ENCODE data around the gene SYT17.

Gene SYT17

DNA sequence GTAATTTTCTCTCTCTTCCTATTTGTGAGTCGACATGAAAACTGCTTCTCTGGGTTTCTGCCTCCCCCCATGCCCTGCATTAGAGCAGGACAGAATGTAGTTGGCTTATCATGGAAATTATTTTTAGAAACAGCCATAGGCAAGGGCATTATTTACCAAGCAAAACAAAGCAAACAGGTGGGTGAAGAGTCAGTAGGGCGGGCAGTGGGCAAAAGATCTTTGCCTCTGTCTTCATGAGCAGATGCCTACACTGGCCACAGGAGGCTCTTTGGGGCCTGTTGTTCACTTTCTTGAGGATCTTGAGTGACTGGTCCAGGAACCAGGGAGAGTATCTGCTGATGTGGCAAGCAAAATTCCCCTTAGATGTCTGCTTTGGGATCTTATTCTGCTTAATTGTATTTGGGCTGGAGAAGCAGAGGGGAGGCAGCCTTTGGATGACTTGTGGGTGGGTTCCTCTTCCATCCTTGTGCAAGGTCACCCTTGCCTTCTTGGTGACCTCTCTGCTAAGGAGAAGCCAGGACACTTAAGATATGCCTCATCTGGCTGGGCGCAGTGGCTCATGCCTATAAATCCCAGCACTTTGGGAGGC lies 75.0 kb downstream of the SYT17 start:
- no peak for FAIRE-seq
- no peak for DNase-seq (ENCODE audit: insufficient read length, low spot score)

DNA sequence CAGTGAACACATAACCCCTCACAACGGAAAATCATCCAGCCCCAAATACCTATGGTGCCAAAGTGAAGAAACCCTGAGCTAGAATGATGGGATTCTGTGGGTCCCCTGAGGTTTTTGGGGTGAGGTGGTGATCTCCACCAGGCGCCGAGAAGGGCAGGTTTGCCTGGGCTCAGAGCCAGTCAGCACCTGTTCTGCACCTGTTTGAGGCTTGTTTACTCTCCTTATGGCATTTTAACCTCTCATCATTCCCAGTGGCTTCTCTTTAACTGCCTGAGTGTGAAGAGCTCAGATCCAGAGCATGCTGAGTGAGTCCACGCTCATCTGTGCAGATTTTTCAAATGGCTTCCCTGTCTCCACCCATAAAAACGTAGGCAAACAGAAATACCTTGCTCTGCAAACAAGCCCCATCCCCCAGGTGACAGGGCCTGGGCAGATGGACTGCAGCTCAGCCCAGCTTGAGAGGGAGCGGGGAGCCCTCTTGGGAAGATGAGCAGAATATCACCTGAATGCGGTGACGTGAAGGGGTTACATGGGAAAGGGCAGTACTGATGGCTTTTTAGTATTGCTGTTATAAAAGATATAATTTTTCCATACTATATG lies 77.4 kb downstream of the SYT17 start:
- DNase-seq (ENCODE audit: insufficient read length, low spot score) (no peak), FAIRE-seq (no peak)

DNA sequence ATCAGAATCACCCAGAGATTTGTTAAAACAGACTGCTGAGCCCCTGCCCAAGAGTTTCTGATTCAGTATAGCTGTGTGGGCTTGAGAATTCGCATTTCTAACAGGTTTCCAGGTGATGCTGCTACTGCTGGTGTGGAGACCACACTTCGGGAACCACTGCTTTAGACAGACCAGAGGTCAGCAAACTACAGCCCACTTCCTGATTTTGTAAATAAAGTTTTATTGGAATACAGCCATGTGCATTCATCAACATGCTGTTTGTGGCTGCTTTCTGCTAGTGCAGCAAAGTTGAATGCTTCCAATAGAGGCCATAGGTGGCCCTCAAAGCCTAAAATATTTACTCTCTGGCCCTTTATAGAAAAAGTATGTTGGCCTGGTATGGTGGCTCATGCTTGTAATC lies 84.9 kb downstream of the SYT17 start:
- FAIRE-seq (no peak), DNase-seq (ENCODE audit: insufficient read length, low spot score) (no peak)

DNA sequence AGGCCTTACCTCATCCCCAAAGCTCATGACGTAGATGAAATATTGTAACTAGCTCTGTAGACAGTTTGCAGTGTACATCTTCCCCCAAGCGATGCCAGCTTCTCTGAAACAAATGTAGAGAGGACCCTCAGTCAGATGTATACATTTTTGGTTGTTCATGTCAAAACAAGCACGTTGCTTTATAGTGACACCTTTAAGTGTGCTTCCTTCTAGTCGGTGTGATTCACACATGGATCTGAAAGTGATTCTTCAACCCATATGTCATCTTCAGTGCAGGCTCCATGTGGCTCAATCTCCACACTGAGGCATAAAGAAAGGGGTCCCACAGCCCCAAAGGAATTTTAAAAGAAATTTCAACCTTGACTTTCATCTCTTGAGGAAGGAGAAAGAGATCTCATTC lies 86.6 kb downstream of the SYT17 start:
- DNase-seq (ENCODE audit: insufficient read length, low spot score) = no peak
- FAIRE-seq = no peak

DNA sequence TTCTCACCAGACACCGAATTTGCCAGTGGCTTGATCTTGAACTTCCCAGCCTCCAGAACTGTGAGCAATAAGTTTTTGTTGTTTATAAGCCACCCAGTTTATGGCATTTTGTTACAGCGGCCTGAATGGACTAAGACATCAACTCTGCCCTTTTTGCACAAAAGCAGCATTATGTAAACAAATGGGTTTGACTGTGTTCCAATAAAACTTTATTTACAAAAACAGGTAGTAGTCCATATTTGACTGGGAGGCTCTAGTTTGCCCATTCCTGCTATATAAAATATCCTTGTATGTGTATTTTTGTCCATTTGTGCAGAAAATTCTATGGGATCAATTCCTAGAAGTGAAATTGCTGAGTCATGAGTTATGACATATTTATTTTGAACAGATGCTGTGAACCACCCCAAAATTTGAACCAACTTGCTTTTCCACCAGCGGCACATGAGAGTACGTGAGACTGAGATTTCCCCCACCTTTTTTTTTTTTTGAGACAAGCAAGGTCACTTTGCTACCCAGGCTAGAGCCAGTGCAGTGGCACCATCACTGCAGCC lies 96.2 kb downstream of the SYT17 start:
- FAIRE-seq (no peak), DNase-seq (ENCODE audit: insufficient read length, low spot score) (no peak)

DNA sequence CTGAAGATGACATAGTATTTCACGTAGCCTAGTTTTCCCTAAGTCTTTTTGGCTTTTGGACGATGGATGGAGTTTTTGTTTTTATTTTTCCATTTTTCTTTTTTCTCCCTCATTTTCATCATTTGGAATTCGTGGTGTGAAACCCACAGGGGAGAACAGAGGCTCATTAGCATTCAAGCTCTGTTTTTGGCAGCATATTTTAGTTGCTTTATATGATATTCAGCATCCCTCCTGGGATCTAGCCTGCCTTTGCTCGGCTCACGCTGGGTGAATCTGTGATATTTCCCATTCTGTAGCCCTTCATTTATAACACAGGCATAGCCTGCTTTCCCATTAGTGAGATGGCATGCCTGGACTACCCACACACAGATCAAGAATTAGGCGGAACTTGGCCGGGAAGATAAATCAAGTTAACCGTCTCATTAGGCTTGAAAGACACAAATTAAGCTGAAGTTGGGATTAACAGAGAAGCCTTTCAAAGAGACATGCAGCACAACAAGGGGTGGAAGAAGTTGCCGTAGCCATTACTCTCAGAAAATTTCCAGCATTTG lies 97.4 kb downstream of the SYT17 start:
- DNase-seq (ENCODE audit: insufficient read length, low spot score) = no peak
- FAIRE-seq = no peak

DNA sequence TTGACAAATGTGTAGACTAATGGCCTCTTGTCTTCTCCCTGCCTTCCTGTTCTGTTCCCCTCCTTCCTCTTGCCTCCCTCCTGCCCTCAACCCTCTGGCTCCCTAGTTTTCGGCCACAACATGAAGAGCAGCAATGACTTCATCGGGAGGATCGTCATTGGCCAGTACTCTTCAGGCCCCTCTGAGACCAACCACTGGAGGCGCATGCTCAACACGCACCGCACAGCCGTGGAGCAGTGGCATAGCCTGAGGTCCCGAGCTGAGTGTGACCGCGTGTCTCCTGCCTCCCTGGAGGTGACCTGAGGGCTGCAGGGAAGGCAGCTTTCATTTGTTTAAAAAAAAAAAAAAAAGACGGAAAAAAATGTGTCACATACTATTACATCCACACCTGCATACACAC lies 98.7 kb downstream of the SYT17 start:
- no peak for FAIRE-seq
- DNase-seq (ENCODE audit: insufficient read length, low spot score) = no peak

DNA sequence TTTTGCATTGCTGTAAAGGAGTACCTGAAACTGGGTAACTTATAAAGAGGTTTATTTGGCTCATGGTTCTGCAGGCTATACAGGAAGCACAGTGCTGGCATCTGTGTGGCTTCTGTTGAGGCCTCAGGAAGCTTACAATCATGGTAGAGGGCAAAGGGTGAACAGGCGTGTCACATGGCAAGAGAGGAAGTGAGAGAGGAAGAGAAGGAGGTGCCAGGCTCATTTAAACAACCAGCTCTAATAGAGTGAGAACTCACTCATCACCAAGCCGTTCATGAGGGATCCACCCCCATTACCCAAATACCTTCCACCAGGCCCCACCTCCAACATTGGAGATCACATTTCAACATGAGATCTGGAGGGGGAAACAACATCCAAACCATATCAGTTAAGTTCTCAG lies 101.1 kb downstream of the SYT17 start:
- DNase-seq (ENCODE audit: insufficient read length, low spot score) (no peak), FAIRE-seq (no peak)

DNA sequence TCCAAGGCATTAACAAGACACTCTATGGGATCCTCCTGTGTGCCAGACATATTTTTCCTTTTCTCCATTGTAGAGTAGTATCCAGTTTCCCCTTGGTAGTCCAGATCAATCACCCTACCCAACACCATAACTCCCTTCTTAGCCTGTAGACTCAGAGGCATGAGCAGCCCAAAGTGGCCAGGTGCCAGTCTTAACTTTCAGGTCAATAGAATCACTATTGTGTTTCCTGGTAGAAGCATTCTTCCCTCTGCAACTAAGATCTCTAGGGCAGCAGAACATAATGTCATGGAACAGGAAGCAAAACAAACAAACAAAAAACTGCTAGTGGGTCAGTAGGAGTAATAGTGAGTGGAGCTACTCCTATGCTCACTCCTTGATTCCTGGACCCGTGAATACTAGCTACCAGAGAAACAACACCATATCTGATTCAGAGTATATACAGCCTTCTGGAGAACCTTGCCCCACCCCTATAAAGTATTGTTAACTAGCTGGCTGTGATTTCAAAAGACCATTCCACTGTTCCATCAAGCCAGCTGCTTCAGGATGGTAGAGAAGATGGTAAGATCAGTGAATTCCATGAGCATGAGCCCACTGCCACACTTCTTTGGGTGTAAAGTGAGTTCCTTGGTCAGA lies 106.2 kb downstream of the SYT17 start:
- DNase-seq (ENCODE audit: insufficient read length, low spot score) (no peak), FAIRE-seq (no peak)

DNA sequence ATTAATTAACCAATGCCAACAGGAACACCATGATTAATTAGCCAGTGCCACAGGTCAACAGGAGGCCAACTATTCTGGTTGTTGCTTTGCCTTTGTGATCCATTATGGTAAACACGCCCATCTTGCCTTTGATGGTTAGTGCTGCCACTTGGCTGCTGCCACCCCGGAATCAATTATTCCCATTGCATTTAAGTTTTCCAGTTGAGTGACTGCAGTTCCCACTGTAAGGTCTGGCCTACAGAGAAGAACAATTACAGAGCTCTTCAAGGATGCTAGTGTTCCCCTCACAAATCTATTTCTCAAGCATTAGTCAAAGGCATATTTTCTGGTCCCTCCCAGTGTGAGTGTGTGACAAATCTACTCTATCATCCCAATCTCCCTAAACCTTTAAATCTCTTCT lies 110.4 kb downstream of the SYT17 start:
- FAIRE-seq = no peak
- DNase-seq (ENCODE audit: insufficient read length, low spot score) = no peak

DNA sequence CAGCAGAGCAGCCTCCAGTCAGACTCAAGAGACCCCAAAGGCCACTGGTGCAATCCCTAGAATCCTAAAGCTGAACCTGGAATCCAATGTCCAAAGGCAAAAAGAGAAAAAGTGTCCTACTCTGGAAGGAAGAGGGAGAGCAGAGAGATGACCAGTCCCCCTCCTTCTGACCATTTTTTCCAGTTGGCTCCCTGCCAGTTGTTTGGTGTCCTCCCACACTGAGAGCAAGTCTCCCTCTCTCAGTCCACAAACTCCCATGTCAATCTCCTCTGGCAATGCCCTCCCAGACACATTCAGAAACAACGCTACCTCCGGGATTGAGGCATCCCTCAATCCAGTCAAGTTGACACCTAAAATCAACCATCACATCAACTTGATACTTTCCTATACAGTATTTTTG lies 113.2 kb downstream of the SYT17 start:
- DNase-seq (ENCODE audit: insufficient read length, low spot score) (no peak), FAIRE-seq (no peak)

DNA sequence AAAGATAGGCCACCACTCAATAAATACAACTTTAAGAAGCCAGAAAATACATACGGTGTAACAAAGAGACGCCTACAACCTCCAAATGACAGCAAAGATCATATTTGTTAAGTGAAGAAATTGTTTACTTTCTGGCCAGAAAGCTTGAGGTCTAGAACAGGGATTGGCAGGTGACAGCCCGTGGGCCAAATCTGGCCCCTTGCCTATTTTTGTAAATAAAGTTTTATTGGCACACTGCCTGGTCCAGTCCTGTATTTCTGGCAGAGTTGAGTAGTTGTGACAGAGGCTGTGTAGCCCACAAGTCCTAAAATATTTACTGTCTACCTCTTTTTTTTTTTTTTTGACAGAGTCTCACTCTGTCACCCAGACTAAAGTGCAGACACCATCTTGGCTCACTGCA lies 114.1 kb downstream of the SYT17 start:
- no peak for DNase-seq (ENCODE audit: insufficient read length, low spot score)

DNA sequence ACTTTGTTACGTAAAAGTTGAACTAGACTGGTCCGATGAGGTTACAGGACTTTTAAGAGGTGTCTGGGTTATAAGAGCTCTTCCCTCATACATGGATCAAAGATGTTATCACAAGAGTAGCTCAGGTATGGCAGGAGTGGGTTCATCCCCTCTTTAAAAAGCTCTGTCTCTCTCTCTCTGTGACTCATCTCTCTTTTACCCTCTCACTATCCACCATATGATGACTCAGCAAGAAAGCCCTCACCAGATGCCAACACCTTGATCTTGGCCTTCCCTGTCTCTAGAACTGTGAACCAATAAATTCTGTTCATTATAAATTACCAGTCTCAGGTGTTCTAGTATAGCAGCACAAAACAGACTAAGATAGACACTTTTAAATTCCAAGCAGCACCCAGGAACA lies 115.6 kb downstream of the SYT17 start:
- FAIRE-seq = no peak
- no peak for DNase-seq (ENCODE audit: insufficient read length, low spot score)

More for the DNA sequence above, 114.1 kb downstream of the SYT17 start:
- no peak for FAIRE-seq

DNA sequence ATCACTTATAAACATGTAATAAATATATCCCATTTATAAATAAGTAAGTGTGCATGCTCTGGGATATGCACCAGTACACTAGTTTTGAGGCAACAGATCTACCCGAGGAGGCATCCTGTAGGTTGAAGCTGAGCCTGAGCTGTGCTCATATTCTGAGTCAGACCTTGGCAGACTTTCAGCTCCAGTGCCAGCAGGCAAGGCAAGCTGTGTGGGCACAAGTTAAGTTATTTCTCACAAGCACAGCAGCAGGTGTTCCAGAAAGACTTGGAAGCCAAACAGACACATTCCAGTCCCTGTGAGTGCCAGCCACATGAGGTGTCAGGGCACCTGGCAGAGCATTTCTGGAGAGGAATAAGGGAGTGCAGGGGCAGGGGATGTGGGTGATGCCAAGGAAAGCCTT lies 116.2 kb downstream of the SYT17 start:
- FAIRE-seq = no peak
- no peak for DNase-seq (ENCODE audit: insufficient read length, low spot score)

DNA sequence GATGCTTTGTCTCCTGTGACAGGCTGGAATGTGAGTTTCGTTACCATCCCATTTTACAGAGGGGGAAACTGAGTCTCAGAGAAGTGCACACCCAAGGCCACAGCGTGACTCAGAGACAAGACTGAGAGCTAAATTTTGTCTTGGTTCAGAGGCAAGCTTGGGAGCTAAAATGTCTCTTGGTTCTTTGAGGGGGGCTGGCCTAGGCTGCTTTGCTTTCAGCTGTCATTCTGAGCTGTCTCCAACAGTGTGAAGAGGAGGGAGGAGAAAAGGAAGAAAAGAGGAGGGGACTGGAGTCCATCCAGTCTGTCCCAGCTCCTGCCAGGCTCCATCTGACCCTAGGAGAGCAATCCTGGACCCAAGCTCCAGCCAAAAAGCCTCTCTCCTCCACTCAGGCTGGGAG lies 117.4 kb downstream of the SYT17 start, which contains the start of gene CLEC19A:
Gene CLEC19A (plus strand): TSS at position 301 of the 400 bp plus-strand sequence. CDS start 121 bp downstream, outside the sequence.
- DNase-seq (ENCODE audit: insufficient read length, low spot score) (no peak), FAIRE-seq (no peak)

DNA sequence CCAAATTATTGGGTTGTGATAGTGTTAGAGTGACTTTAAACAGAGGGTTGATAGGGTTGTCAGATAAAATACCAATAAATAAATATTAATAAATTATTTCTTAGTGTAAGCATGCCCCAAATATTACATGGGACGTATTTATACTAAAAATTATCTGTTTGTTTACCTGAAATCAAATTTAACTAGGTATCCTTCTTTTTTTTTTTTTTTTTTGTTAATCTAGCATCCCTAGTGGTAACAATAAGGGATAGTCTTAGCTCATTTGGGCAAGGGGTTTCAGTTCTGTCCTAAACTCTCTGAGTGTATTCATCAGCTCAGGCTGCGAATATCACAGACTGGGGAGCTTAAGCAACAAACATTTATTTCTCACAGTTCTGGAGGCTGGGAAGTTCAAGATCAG lies 118.8 kb downstream of the SYT17 start:
- FAIRE-seq (no peak), DNase-seq (ENCODE audit: insufficient read length, low spot score) (no peak)

DNA sequence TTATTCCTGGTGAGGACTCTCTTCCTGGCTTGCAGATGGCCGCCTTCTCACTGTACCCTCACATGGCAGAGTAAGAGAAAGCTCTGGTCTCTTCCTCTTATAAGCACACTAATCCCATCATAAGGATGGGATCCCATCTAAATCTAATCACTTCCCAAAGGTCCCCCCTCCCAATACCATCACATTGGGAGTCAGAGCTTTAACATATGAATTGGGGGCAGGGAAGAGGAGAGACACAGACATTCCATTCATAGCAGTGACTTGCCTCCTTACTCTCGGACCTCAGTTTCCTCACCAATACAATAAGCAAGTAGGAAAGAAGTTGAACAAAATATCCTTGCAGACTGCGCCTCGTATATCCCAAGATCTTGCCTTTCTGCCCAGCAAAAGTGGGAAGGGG lies 119.2 kb downstream of the SYT17 start:
- DNase-seq (ENCODE audit: insufficient read length, low spot score) (no peak), FAIRE-seq (no peak)

DNA sequence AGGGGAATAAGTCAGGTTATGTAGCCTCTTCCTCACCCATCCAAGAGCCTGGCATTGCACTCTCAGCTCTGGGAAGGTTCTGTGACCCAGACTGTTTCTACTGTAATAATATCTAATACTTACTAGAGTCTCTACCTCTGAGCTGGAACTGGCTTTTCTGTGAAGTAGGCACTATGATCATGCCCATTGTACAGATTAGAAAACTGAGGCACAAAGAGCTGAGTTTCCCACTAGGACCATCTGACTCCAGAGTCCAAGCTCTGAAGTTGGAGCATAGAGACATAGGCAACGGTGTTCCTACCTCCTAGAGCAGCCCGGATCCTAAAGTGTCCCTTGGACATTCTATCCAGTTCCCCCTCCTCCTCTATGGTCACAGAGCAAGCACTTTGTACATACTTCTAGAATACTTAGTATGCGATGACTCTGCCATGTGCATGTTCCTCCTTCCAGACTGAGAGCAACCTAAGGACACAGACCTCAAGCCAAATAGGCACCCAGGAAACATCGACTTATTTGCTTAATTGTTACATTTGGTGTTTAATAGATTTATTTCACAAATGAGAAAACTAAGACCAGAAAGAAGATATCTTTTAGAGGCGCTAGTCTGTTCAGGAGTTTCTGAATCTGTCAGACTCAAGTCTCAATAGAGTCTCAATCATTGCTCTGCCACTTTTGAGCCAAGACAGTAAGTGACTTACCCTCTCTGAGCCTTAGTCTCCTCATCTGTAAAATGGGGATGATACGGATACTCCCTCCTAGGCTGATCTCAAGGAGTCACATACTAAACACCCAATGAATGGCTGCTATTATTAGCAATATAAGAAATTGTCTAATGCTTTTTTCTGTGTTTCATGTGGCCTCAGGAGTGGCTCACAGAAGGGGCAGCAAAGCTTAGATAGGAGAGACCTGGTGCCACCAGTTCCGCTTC lies 121.1 kb downstream of the SYT17 start:
- FAIRE-seq (no peak), DNase-seq (ENCODE audit: insufficient read length, low spot score) (no peak)

DNA sequence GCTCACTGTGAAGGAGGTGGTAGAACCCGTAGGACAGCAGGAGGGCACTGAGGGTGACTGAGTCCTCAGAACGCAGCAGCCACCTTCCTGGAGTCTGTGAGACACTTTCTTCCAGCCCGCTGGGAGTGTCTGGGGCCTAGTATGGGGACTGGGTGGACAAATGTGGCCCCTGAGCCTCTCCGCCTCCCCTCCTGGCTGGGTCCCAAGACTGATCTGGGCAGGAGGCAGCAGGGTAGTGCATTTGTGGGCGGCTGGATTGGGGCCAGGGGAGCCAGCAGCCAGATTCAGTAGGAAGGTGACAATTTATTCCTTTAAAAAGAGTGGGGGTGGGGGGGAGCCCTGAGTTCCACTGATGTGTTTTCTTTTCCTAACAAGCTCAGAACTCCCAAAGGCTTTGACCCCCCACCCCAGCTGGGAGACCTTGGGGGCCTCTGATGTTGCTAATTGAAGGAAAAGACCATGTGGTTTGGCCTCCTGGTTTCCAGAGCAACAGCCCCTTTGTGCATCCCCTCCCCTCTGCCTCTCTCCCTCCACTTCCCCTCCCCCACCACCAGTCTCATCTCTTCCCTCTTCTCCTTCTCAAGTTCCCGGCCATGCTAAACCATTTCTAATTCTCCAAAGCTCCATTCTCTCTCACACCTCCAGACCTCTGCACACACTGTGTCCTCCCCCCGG lies 121.9 kb downstream of the SYT17 start:
- no peak for DNase-seq (ENCODE audit: insufficient read length, low spot score)
- no peak for FAIRE-seq

DNA sequence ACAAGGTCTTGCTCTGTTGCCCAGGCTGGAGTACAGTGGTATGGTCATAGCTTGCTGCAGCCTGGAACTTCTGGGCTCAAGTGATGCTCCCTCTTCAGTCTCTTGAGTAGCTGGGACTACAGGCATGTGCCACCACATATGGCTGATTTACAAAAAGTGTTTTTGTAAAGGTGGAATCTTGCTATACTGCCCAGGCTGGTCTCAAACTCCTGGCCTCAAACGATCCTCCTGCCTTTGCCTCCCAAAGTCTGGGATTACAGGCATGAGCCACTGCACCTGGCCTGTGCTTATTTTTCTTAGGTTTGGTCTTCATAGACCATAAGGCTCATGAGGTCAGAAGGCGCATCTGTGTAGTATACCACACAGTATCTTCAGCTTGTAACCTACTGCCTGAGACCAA lies 122.8 kb downstream of the SYT17 start:
- DNase-seq (ENCODE audit: insufficient read length, low spot score) (no peak), FAIRE-seq (no peak)

All from GM19239 (cell line).